Activated T-helper 1 cell treated with anti-CD3 and anti-CD28 coated beads, Interleukin-2, amount 50 U/mL, for 16 hours (primary cell): ENCODE results near the gene PRADC1.

ENCODE experiments used
- DNase-seq, 2 donors: peaks; one replicate each; pipeline ENCODE4 v3.0.0-alpha.2; 2020; ENCODE audit warnings: low read depth in 1 of 2, low spot score in 1 of 2

Gene PRADC1

DNA sequence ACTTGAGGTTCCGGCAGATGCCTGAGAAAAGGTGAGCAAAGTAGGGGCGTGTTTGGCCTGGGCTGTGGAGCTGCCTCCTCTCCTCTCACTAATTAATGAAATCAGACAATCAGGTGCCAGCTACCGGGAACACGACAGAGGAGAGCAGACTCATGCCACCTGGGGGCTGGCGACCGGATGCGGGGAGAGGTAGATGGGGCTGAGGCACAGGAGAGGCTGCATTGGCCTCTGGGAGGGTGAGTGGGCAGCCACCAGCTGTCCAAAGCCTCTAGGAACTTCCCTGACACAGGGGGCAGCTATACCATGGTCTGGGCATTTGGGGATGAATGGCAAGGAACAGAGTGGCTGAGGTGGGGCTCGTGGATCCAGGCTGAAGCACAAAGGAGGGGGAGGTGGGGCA lies 26.2 kb upstream of the PRADC1 start:
- DNase-seq, result no peak

- no peak for DNase-seq
Observed at GRCh38 chr2:73258913-73259215, 25.8 kb upstream of the PRADC1 start.

DNA sequence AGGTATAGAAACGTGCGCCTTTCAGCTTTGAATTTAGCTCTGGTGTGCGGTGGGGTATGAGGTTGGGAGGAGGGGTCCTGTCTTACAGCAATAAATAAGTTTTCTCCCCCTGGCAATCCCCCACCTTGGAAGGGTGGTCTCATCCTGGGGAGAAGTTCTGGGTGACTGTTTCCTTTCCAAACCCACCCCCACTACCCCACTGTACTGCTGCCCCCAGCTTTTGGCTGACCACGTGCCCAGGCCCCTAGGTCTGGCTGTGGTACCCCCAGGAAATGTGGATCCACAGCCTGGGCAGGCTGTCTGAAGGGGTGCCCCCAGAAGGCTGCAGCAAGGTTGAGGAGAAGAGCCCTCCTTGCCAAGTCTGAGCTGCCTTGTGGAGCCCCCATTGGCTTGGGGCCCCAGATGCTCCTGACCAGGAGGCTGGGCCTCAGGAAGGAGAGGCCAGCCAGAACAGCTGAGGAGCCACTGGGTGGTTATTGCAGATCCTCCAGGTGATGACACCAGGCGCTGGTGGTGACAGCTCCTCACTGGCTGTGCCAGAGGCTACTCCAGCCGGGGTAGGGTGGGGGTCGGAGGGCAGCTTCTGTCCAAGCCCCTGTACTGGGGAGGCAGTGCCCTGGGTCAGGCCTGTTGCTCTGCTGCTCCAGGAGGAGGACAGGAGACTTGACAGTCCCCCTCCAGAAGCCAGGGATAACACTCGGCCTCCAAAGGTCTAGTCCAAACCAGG lies 25.3 kb upstream of the PRADC1 start:
- no peak for DNase-seq

GRCh38 chr2:73257425-73258125 lies 24.5 kb upstream of the PRADC1 start:
- no peak for DNase-seq

- no peak for DNase-seq
Observed at GRCh38 chr2:73257021-73257420, 24.0 kb upstream of the PRADC1 start.

- no peak for DNase-seq
Observed at GRCh38 chr2:73256618-73256922, 23.5 kb upstream of the PRADC1 start.

- DNase-seq, result no peak
Observed at GRCh38 chr2:73255907-73256617, 23.0 kb upstream of the PRADC1 start.

GRCh38 chr2:73255007-73255644 lies 22.1 kb upstream of the PRADC1 start:
- DNase-seq, result no peak

DNA sequence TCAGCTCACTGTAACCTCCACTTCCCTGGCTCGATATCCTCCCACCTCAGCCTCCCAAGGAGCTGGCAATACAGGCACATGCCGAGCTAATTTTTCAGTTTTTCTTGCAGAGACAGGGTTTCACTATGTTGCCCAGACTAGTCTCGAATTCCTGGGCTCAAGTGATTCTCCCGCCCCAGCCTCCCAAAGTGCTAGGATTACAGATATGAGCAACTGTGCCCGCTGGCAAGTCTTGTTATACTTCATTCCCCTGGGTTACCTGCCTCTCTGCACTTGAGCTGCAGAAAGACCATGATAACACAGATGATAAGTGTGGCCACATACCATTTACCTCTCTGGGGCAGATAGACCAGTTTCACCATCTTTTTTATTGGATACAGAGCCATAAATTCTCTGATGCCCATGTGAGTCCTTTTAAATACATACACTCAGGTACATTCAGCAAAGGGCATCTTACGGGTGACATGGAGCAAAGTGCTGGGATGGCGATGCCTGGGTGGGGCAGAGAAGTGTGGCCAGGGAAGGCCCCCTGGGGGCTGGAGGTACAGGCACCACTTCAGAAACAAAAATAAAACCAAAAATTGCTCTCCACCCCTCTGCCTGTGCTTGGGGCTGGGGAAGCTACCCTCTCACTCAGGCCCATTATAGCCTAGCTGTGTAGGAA lies 21.4 kb upstream of the PRADC1 start:
- DNase-seq, result no peak

DNA sequence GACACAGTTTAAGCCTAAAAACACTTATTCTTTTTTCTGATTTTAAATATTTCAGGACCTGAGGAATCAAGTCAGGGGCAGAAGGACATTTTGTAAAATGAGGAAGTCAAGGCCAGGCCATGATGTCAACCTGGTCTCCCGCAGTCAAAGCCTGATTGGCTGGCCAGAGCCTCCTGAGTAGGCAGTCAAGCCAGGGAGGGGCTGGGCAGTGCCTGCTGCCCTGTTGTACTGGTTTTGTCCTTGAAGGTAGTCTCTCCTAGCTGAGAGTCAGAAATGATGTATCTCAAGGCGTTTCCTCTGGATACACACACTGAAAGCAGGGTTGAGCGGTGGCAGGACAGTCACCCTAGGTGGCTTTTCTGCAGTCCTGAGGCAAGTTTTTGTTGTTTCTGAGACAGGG lies 20.9 kb upstream of the PRADC1 start:
- DNase-seq, result no peak

GRCh38 chr2:73253400-73253799 lies 20.4 kb upstream of the PRADC1 start:
- DNase-seq, result no peak

DNA sequence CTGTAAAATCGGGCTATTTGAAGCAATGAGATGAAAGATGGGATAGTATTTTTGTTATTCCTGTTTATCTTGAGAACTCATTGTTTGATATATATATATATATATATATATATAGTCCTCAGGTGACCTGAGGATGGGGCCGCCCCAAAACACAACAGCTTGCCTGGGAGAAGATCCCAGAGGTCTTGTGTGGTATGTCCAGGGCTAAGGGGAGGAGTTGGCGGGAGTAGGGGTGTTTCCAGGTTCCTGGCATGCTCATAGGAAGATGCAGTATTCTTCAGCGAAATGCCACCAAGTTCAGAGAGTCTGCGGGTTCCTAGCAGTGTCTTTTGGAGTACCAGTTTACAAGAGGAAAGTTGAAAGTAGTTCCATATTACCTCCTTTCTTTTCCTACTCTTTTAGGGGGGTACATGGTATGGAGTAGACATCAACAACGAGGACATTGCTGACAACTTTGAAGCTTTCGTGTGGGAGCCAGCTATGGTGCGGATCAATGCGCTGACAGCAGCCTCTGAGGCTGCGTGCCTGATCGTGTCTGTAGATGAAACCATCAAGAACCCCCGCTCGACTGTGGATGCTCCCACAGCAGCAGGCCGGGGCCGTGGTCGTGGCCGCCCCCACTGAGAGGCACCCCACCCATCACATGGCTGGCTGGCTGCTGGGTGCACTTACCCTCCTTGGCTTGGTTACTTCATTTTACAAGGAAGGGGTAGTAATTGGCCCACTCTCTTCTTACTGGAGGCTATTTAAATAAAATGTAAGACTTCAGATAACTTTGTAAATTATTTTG lies 19.4 kb upstream of the PRADC1 start:
- DNase-seq, result no peak

DNA sequence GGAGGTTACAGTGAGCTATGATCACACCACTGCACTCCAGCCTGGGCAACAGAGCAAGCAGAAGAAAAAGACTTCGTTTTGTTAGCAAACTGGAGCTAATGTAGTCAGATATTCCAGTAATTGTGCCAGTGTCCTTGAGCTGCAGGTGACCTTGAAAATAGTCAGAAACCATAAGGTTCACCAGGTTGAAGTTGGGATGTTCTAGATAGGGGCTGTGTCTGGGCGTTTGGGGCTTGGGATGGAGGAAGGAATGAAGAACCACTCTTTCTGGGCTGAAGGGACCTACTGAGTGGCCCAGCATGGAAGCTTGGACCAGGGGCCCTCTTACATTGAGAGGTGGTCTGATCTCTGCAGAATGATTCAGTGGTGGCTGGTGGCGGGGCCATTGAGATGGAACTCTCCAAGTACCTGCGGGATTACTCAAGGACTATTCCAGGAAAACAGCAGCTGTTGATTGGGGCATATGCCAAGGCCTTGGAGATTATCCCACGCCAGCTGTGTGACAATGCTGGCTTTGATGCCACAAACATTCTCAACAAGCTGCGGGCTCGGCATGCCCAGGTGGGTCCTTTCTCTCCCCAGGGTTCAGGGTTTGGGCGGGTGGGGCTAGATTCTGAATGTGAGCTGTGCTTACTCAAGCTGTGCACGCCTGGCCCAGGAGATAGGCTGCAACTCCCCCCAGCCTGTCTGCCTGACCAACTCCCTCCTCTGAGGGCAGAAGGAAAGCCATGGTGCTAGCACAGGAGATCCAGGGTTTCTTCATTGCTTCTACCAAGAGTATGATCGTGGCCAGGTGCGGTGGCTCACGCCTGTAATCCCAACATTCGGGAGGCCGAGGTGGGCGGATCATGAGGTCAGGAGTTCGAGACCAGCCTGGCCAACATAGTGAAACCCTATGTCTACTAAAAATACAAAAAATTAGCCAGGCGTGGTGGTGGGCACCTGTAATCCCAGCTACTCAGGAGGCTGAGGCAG lies 18.1 kb upstream of the PRADC1 start:
- no peak for DNase-seq

- DNase-seq, result no peak
Observed at GRCh38 chr2:73249636-73250035, 16.6 kb upstream of the PRADC1 start.

DNA sequence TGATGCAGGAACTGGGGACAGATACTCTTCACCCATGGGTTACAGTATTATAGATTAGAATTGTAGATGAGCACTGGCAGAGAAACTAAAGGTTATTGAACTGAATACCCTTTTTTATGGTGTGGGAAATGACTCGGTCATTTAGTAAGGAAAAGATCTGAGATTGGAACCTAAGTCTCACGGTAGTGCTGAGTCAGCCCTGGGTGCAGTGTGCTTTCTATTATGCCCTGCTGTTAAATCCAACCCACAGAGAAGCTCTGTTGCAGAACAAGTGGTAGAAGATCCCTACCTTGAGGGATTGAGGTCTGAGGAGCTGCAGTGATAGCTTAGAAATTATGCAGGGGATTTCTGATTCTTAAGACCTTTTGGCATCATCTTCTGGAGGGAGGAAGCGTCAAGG lies 13.8 kb upstream of the PRADC1 start:
- DNase-seq, result no peak

DNA sequence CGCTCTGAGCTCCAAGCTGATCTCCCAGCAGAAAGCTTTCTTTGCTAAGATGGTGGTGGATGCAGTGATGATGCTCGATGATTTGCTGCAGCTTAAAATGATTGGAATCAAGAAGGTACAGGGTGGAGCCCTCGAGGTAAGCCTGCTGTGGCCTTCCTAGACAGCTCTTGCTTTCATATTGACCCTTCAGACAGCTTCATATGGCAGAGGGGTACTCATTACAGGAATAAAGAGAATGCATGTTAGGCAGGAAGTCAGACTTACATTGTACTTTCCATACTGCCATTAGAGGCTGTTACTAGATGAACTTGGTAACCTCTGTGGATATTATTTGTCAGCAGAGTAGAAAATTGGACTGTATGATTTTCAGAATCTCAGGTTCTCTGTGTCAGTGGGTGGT lies 11.5 kb upstream of the PRADC1 start:
- no peak for DNase-seq

GRCh38 chr2:73243884-73244570 lies 11.0 kb upstream of the PRADC1 start:
- DNase-seq, result no peak

- no peak for DNase-seq
Observed at GRCh38 chr2:73239776-73240175, 6.7 kb upstream of the PRADC1 start.

GRCh38 chr2:73238976-73239375 lies 5.9 kb upstream of the PRADC1 start:
- DNase-seq, result no peak
